ENCODE data around the gene FAM184B. TPM values are rescaled to one million over a fixed set of nuclear protein-coding genes. Genes with fewer than 3 reads are reported as not detected.

The FAM184B gene
- total and polyA plus RNA-seq, 2 experiments from 2014 or later, result 0.06 TPM; not detected in 1

DNA sequence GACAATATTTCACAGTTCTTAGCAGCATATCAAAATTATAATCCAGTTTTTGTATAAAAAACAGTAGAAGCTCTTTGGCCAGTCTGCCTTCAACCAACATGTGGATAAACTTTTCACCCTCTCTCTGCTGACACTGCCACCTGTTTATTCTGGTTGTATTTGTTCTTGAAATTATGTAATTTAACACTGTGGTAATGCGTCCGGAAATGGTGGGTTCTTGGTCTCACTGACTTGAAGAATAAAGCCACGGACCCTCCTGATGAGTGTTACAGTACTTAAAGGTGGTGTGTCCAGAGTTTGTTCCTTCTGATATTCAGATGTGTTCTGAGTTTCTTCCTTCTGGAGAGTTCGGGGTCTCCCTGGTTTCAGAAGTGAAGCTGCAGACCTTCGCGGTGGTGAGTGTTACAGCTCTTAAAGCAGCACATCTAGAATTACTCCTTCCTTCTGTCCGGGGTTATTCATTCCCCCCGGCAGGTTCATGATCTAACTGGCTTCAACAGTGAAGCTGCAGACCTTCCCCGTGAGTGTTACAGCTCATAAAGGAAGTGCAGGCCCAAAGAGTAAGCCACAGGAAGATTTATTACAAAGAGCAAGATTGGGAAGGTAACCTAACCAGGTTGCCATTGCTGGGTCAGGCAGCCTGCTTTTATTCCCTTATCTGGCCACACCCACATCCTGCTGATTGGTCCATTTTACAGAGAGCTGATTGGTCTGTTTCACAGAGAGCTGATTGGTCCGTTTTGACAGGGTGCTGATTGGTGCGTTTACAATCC, 15.7 kb downstream of the FAM184B start:
- in situ Hi-C loops (cut with MboI), result no loop called here
- no peaks in the 10 kb centered on the region for H3K9me3 ChIP-seq (ENCODE audit: low read depth)
- no peaks in the 10 kb centered on the region for H3K9me2 ChIP-seq (ENCODE audit: insufficient read depth)
- no peaks in the 10 kb centered on the region; the same call in 1 of the 2 replicates for H3K27me3 ChIP-seq (replicated peaks; ENCODE audit: insufficient read depth)
- no peaks in the 10 kb centered on the region for H3K4me1 ChIP-seq (ENCODE audit: insufficient read depth)
- no peaks in the 10 kb centered on the region for H3K79me2 ChIP-seq (ENCODE audit: insufficient read depth)
- H4K20me1 ChIP-seq (ENCODE audit: insufficient read depth), result no peaks in the 10 kb centered on the region
- no peak overlapping the region for H2AFZ ChIP-seq
- H3K4me2 ChIP-seq (ENCODE audit: unreplicated experiment), result no peak overlapping the region
- no peaks in the 10 kb centered on the region for H3K36me3 ChIP-seq (ENCODE audit: low read depth)
- 70 to 71% methylated on average over 11 of the region's 11 CpGs for WGBS, 2 experiments (ENCODE audit: low coverage in 1 of 2, low lambda C conversion rate in 2 of 2, missing lambda C conversion rate in 2 of 2)
- TF ChIP-seq EZH2 (IDR thresholded peaks at IDR 0.05; ENCODE audit: insufficient read depth, poor library complexity, severe bottlenecking) (no peak), EZH2phosphoT487 (IDR thresholded peaks at IDR 0.05; ENCODE audit: insufficient read depth, low read depth) (no peak)
- H3K27ac ChIP-seq, result no peak overlapping the region
- H3K4me3 ChIP-seq, result no peak overlapping the region
- no peaks in the 10 kb centered on the region for H3F3A ChIP-seq (ENCODE audit: insufficient read depth)
- no peak overlapping the region for H3K9ac ChIP-seq
- DNase-seq, result no peak

DNA sequence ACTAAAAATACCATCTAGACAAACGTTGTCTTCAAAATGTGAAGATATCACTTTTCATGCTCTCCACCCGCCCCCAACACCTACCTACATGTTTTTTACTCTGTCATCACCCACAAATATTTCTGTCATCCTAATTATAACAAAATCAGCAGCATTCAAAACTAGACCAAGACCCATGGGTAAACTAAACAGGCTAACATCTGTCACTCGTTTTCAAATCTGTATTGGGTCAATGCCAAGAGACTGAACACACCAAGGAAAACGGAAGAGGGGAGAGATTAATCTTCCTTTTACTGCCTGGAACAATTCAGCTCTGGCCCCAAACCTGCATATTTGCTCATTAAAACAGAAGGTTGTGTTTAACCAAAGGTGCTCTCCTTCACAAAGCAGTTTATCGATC, 17.5 kb downstream of the FAM184B start:
- H3K79me2 ChIP-seq (ENCODE audit: insufficient read depth), result no peaks in the 10 kb centered on the region
- no peaks in the 10 kb centered on the region for H3K9me3 ChIP-seq (ENCODE audit: low read depth)
- no peaks in the 10 kb centered on the region for H3K36me3 ChIP-seq (ENCODE audit: low read depth)
- H3K27me3 ChIP-seq (replicated peaks; ENCODE audit: insufficient read depth), result no peaks in the 10 kb centered on the region; the same call in 1 of the 2 replicates
- no peak overlapping the region for H3K4me3 ChIP-seq
- no peak overlapping the region for H3K27ac ChIP-seq
- DNase-seq, result no peak
- TF ChIP-seq EZH2 (IDR thresholded peaks at IDR 0.05; ENCODE audit: insufficient read depth, poor library complexity, severe bottlenecking), result no peak
- TF ChIP-seq EZH2phosphoT487 (IDR thresholded peaks at IDR 0.05; ENCODE audit: insufficient read depth, low read depth), result no peak
- in situ Hi-C loops (cut with MboI), result no loop called here
- no peaks in the 10 kb centered on the region for H3K4me1 ChIP-seq (ENCODE audit: insufficient read depth)
- no peak overlapping the region for H3K4me2 ChIP-seq (ENCODE audit: unreplicated experiment)
- no peak overlapping the region for H3K9ac ChIP-seq
- H4K20me1 ChIP-seq (ENCODE audit: insufficient read depth), result no peaks in the 10 kb centered on the region
- H3F3A ChIP-seq (ENCODE audit: insufficient read depth), result no peaks in the 10 kb centered on the region
- no peaks in the 10 kb centered on the region for H3K9me2 ChIP-seq (ENCODE audit: insufficient read depth)
- H2AFZ ChIP-seq, result no peak overlapping the region
- WGBS, 2 experiments (ENCODE audit: low coverage in 1 of 2, low lambda C conversion rate in 2 of 2, missing lambda C conversion rate in 2 of 2), result 18 to 20% methylated on average over 5 of the region's 5 CpGs

DNA sequence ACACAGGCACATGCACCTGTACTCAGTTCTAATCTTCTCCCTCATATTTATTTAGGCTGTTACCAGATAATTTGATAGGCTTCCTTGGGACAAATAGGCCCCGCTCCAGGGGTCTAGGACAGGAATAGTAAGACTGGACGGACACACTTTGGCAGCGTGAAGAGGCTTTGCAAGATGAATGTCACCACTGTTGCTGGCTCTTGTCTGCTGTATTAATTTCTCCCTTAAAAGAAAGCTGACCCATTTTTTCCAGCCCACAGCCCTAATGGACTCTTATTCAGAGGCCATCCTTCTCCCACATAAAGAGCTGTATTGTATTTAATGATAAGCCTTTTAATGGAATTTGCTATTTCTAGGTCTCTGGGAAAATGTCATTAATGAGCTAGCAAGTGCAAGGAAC, 18.0 kb downstream of the FAM184B start:
- Histone ChIP-seq H4K20me1 (ENCODE audit: insufficient read depth) (no peaks in the 10 kb centered on the region), H3K36me3 (ENCODE audit: low read depth) (no peaks in the 10 kb centered on the region), H2AFZ (no peak overlapping the region), H3K27me3 (replicated peaks; ENCODE audit: insufficient read depth) (no peaks in the 10 kb centered on the region; the same call in 1 of the 2 replicates), H3K9ac (no peak overlapping the region), H3K79me2 (ENCODE audit: insufficient read depth) (no peaks in the 10 kb centered on the region), H3K27ac (no peak overlapping the region), H3K4me1 (ENCODE audit: insufficient read depth) (no peaks in the 10 kb centered on the region), H3K4me2 (ENCODE audit: unreplicated experiment) (no peak overlapping the region), H3K9me3 (ENCODE audit: low read depth) (no peaks in the 10 kb centered on the region), H3F3A (ENCODE audit: insufficient read depth) (no peaks in the 10 kb centered on the region), H3K4me3 (no peak overlapping the region), H3K9me2 (ENCODE audit: insufficient read depth) (no peaks in the 10 kb centered on the region)
- 83 to 89% methylated on average over 3 of the region's 3 CpGs for WGBS, 2 experiments (ENCODE audit: low coverage in 1 of 2, low lambda C conversion rate in 2 of 2, missing lambda C conversion rate in 2 of 2)
- TF ChIP-seq EZH2 (IDR thresholded peaks at IDR 0.05; ENCODE audit: insufficient read depth, poor library complexity, severe bottlenecking), result no peak
- TF ChIP-seq EZH2phosphoT487 (IDR thresholded peaks at IDR 0.05; ENCODE audit: insufficient read depth, low read depth), result no peak
- no peak for DNase-seq
- in situ Hi-C loops (cut with MboI), result no loop called here

DNA sequence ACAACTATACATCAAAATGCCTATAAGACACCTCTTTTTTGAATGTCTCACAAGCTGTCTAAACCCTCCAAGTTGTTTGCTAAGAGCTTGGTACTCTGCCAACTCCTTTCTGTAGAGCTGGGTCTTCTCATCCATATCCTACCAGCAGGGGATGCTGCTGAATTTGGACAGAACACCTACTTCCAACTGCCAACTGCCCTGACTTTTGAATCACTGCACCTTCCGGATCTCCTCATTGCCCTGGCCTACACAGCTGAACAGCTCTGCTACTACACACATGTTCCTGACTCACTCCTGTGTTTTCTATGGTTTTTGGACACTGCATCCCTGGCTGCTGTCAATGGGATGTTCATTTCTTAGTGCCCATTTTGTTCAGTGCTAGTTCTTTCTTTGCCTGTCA, 18.7 kb downstream of the FAM184B start:
- H3K9me3 ChIP-seq (ENCODE audit: low read depth), result no peaks in the 10 kb centered on the region
- 62 to 64% methylated on average over 1 of the region's 1 CpG for WGBS, 2 experiments (ENCODE audit: low coverage in 1 of 2, low lambda C conversion rate in 2 of 2, missing lambda C conversion rate in 2 of 2)
- TF ChIP-seq EZH2 (IDR thresholded peaks at IDR 0.05; ENCODE audit: insufficient read depth, poor library complexity, severe bottlenecking) (no peak), EZH2phosphoT487 (IDR thresholded peaks at IDR 0.05; ENCODE audit: insufficient read depth, low read depth) (no peak)
- no peak overlapping the region for H3K4me2 ChIP-seq (ENCODE audit: unreplicated experiment)
- no peaks in the 10 kb centered on the region for H3K9me2 ChIP-seq (ENCODE audit: insufficient read depth)
- no peak overlapping the region for H3K9ac ChIP-seq
- H3K36me3 ChIP-seq (ENCODE audit: low read depth), result no peaks in the 10 kb centered on the region
- in situ Hi-C loops (cut with MboI), result no loop called here
- H3K79me2 ChIP-seq (ENCODE audit: insufficient read depth), result no peaks in the 10 kb centered on the region
- no peak overlapping the region for H2AFZ ChIP-seq
- no peak overlapping the region for H3K4me3 ChIP-seq
- no peaks in the 10 kb centered on the region for H3K4me1 ChIP-seq (ENCODE audit: insufficient read depth)
- H3K27ac ChIP-seq, result no peak overlapping the region
- H4K20me1 ChIP-seq (ENCODE audit: insufficient read depth), result no peaks in the 10 kb centered on the region
- peak; percentile 59 for DNase-seq
- H3F3A ChIP-seq (ENCODE audit: insufficient read depth), result no peaks in the 10 kb centered on the region
- no peaks in the 10 kb centered on the region; the same call in none of the 2 replicates for H3K27me3 ChIP-seq (replicated peaks; ENCODE audit: insufficient read depth)

Measured in GM23248 (cell line).